NCI-H2227 treated with DMSO at 0.1 percent for 48 hours (cell line): ENCODE data around the gene ZCCHC9.
A peak's percentile ranks its signal among the peaks of the same experiment; 100 is the strongest.
"Not testable (repeated sequence)": the region's sequence is repeated elsewhere in the genome, so short reads cannot be mapped to it uniquely, and the experiment has no call there.

Experiments
- DNase-seq: peaks from one replicate; lab custom pipeline; 2025; lab: John Stamatoyannopoulos, UW

ZCCHC9 gene

GRCh38 chr5:81301271-81302015 is at the start of gene ZCCHC9:
TSS of gene ZCCHC9 (plus strand) at chr5:81301587. CDS start at chr5:81304758, 3,171 bp downstream.
- DNase-seq: peak; percentile 91

- DNase-seq: no peak
Measured at GRCh38 chr5:81251922-81252321, 49.5 kb upstream of the ZCCHC9 start.

GRCh38 chr5:81252904-81253303 is 48.5 kb upstream of the ZCCHC9 start:
- no peak for DNase-seq

GRCh38 chr5:81253875-81254274 is 47.5 kb upstream of the ZCCHC9 start:
- DNase-seq: no peak

- no peak for DNase-seq
Measured at GRCh38 chr5:81254886-81255559, 46.4 kb upstream of the ZCCHC9 start.

- no peak for DNase-seq
Measured at GRCh38 chr5:81256766-81257165, 44.6 kb upstream of the ZCCHC9 start.

GRCh38 chr5:81262796-81263195 is 38.6 kb upstream of the ZCCHC9 start:
- not testable (repeated sequence) for DNase-seq

GRCh38 chr5:81265101-81265500 is 36.3 kb upstream of the ZCCHC9 start:
- no peak for DNase-seq

- no peak for DNase-seq
Measured at GRCh38 chr5:81268521-81269196, 32.7 kb upstream of the ZCCHC9 start.

GRCh38 chr5:81269751-81270393 is 31.5 kb upstream of the ZCCHC9 start:
- DNase-seq: no peak

GRCh38 chr5:81270394-81271027 is 30.9 kb upstream of the ZCCHC9 start:
- DNase-seq: not testable (repeated sequence)

- DNase-seq: no peak
Measured at GRCh38 chr5:81283976-81284375, 17.4 kb upstream of the ZCCHC9 start.

- DNase-seq: no peak
Measured at GRCh38 chr5:81286059-81286617, 15.2 kb upstream of the ZCCHC9 start.

- DNase-seq: no peak
Measured at GRCh38 chr5:81288021-81288433, 13.4 kb upstream of the ZCCHC9 start.

- DNase-seq: no peak
Measured at GRCh38 chr5:81290146-81290545, 11.2 kb upstream of the ZCCHC9 start.

- no peak for DNase-seq
Measured at GRCh38 chr5:81292130-81292529, 9.3 kb upstream of the ZCCHC9 start.

GRCh38 chr5:81294021-81294420 is 7.4 kb upstream of the ZCCHC9 start:
- DNase-seq: not testable (repeated sequence)

- no peak for DNase-seq
Measured at GRCh38 chr5:81297531-81297930, 3.9 kb upstream of the ZCCHC9 start.

- DNase-seq: no peak
Measured at GRCh38 chr5:81300921-81301270, 491 bp upstream of the ZCCHC9 start.

GRCh38 chr5:81302596-81302995 is 1.2 kb downstream of the ZCCHC9 start:
- no peak for DNase-seq

- DNase-seq: no peak
Measured at GRCh38 chr5:81303563-81303962, 2.2 kb downstream of the ZCCHC9 start.

- DNase-seq: no peak
Measured at GRCh38 chr5:81305785-81306184, 4.4 kb downstream of the ZCCHC9 start.
